NK-92 (cell line): ENCODE data around the gene USP6NL.
"Not testable (repeated sequence)": the region's sequence is repeated elsewhere in the genome, so short reads cannot be mapped to it uniquely, and the experiment has no call there.

ENCODE experiments used
- DNase-seq: peaks from one replicate; lab custom pipeline; 2025; ENCODE audit not compliant: unreplicated experiment; lab: John Stamatoyannopoulos, UW

USP6NL gene

GRCh38 chr10:11611248-11612020 lies at the start of gene USP6NL:
TSS of gene USP6NL (minus strand) at chr10:11611650. CDS start at chr10:11597634, 14,016 bp downstream.
- DNase-seq: no peak

- no peak for DNase-seq
Measured at GRCh38 chr10:11658801-11659368, 47.4 kb upstream of the USP6NL start.

- DNase-seq: no peak
Measured at GRCh38 chr10:11655836-11656235, 44.4 kb upstream of the USP6NL start.

GRCh38 chr10:11654659-11655058 lies 43.2 kb upstream of the USP6NL start:
- no peak for DNase-seq

GRCh38 chr10:11653758-11654471 lies 42.5 kb upstream of the USP6NL start:
- DNase-seq: no peak

GRCh38 chr10:11647676-11648075 lies 36.2 kb upstream of the USP6NL start:
- DNase-seq: no peak

- DNase-seq: no peak
Measured at GRCh38 chr10:11646450-11646849, 35.0 kb upstream of the USP6NL start.

GRCh38 chr10:11643039-11643438 lies 31.6 kb upstream of the USP6NL start:
- DNase-seq: no peak

- no peak for DNase-seq
Measured at GRCh38 chr10:11642566-11642965, 31.1 kb upstream of the USP6NL start.

GRCh38 chr10:11639849-11640764 lies 28.7 kb upstream of the USP6NL start:
- no peak for DNase-seq

- DNase-seq: no peak
Measured at GRCh38 chr10:11639362-11639761, 27.9 kb upstream of the USP6NL start.

- DNase-seq: no peak
Measured at GRCh38 chr10:11638055-11638698, 26.7 kb upstream of the USP6NL start.

- no peak for DNase-seq
Measured at GRCh38 chr10:11636697-11637303, 25.4 kb upstream of the USP6NL start.

- DNase-seq: no peak
Measured at GRCh38 chr10:11631890-11632587, 20.6 kb upstream of the USP6NL start.

GRCh38 chr10:11631291-11631690 lies 19.8 kb upstream of the USP6NL start:
- no peak for DNase-seq

GRCh38 chr10:11629731-11630130 lies 18.3 kb upstream of the USP6NL start:
- no peak for DNase-seq

- not testable (repeated sequence) for DNase-seq
Measured at GRCh38 chr10:11627941-11628340, 16.5 kb upstream of the USP6NL start.

GRCh38 chr10:11626071-11626470 lies 14.6 kb upstream of the USP6NL start:
- DNase-seq: no peak

- no peak for DNase-seq
Measured at GRCh38 chr10:11625019-11625735, 13.7 kb upstream of the USP6NL start.
